Measurements from ENCODE around the gene HAP1.

DNA sequence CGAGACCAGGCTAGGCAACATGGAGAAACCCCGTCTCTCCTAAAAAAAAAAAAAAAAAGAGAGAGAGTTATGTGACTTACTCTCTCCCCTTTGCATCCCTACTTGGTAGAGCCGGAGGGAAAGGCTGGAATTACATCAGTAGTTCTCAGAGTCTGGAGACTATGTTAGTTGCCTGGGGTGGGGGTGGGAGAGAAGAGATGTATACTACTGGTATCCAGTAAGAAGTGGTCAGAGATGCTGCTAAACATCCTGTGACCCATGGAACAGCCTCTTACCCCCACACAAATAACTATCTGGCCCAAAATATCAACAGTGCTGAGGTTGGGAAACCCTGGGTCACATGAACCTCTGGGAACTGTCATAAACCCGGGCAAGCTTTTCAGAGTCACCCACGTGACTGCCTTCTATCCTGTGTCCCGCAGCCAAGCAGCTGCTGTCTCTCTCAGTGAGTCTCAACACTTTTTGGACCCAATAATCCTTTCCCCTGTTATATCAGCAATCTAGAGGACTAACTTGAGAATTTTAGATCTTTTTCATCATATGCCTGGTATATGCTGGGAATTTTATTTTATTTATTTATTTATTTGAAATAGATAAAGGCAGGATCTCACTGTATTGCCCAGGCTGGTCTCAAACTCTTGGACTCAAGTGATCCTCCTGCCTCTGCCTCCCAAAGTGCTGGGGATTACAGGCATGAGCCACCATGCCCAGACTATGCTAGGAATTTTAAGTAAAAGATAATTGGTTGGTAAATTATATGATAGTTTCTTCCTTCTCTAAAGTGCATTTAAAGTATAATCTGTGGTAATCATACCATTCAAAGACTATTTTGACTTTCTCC lies 37.1 kb downstream of the HAP1 start:
- TF ChIP-seq, protein P1, sequence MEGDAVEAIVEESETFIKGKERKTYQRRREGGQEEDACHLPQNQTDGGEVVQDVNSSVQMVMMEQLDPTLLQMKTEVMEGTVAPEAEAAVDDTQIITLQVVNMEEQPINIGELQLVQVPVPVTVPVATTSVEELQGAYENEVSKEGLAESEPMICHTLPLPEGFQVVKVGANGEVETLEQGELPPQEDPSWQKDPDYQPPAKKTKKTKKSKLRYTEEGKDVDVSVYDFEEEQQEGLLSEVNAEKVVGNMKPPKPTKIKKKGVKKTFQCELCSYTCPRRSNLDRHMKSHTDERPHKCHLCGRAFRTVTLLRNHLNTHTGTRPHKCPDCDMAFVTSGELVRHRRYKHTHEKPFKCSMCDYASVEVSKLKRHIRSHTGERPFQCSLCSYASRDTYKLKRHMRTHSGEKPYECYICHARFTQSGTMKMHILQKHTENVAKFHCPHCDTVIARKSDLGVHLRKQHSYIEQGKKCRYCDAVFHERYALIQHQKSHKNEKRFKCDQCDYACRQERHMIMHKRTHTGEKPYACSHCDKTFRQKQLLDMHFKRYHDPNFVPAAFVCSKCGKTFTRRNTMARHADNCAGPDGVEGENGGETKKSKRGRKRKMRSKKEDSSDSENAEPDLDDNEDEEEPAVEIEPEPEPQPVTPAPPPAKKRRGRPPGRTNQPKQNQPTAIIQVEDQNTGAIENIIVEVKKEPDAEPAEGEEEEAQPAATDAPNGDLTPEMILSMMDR (IDR thresholded peaks at IDR 0.05): no peak
- peak in 1 of 2 donors; percentile 94 for TF ChIP-seq POLR2AphosphoS5 (IDR thresholded peaks at IDR 0.05; ENCODE audit: insufficient read depth in 1 of 2, low read depth in 1 of 2)
